Ovary (tissue), 9 donors: Measurements from ENCODE around the gene PTN. TPM values are rescaled to one million over a fixed set of nuclear protein-coding genes. Genes with fewer than 3 reads are reported as not detected.

Experiments used
- DNase-seq, 5 donors: peaks; one replicate each; pipeline ENCODE4 v3.0.0-alpha.2; 2019 to 2020
- H3K27ac ChIP-seq, 2 donors: fragments of 200-600 bp; one replicate each; pipeline versions ENCODE4 v1.5.1 to v1.8.0; 2019 to 2022
- H3K27me3 ChIP-seq: fragments of 200-600 bp; one replicate; pipeline ENCODE4 v1.8.0; 2022
- H3K36me3 ChIP-seq: fragments of 200-600 bp; sonication (generic); one replicate; pipeline ENCODE4 v1.5.1; 2019
- H3K4me1 ChIP-seq: one replicate; pipeline ENCODE4 v1.8.1; 2013; ENCODE audit warnings: mild to moderate bottlenecking, moderate library complexity; ENCODE audit not compliant: insufficient read depth
- H3K4me3 ChIP-seq: fragments of 200-600 bp; sonication (generic); one replicate; pipeline ENCODE4 v1.5.1; 2017
- H3K9me3 ChIP-seq, 2 donors: fragments of 200-600 bp in 1 of 2; sonication (generic) in 1 of 2; one replicate each; pipeline versions ENCODE4 v1.5.1 to v1.8.1; 2013 to 2019; ENCODE audit warnings: mild to moderate bottlenecking in 1 of 2, moderate library complexity in 1 of 2
- EP300 ChIP-seq: sonication (generic); formaldehyde crosslinking; IDR thresholded peaks from one replicate; pipeline ENCODE4 v1.6.1; 2017; ENCODE audit warnings: antibody characterized with exemption
- POLR2A ChIP-seq: fragments of 450-650 bp; IDR thresholded peaks from one replicate; pipeline ENCODE4 v1.6.1; 2017; ENCODE audit warnings: antibody characterized with exemption, mild to moderate bottlenecking, moderate library complexity
- WGBS, 3 donors: extraction: QIAGEN DNeasy Blood & Tissue Kit in 1 of 3; methylation state at CpG; one replicate each; pipeline versions ENCODE4 v1.1.5 to v1.1.7; 2013 to 2017; 5-methylcytosine and 5-hydroxymethylcytosine counted together
- intact Hi-C, 4 donors: fragments of 100-400 bp; cut with DNase I; formaldehyde crosslinking; loops; one replicate each; pipeline versions ENCODE4 v1.11.0 to v1.15.1; 2022 to 2023
- polyA plus RNA-seq, 2 donors: library from polyadenylated mRNA; stranded (reverse); fragments of 200-250 nt in 1 of 2; fragments of 350-450 nt in 1 of 2; fragmentation: Illumina TruSeq in 1 of 2; extraction: RNeasy Lipid Tissue Mini Kit (QIAGEN cat#74804) in 1 of 2; gene quantifications; one replicate each; pipeline ENCODE4 v1.2.3, GENCODE V29; 2013 to 2014
- total RNA-seq, 7 donors: library from RNA; depleted of rRNA in 2 of 7; stranded (reverse); fragments of >200 nt in 2 of 7; fragmentation: NEBNext Ultra II Directional in 3 of 7; extraction: Animal tissue kit (Norgen Biotek cat#: 25700) in 3 of 7; gene quantifications; one replicate each; pipeline versions ENCODE4 v1.1.0 to v1.2.4, GENCODE V29; 2016 to 2023
- TF ChIP-seq, protein P1 (sequence below), 3 donors: fragments of 450-650 bp in 2 of 3; fragments of 200-600 bp in 1 of 3; IDR thresholded peaks; one replicate each; pipeline versions ENCODE4 v1.5.1 to v1.8.0; 2016 to 2022; ENCODE audit warnings: antibody characterized with exemption in 3 of 3, mild to moderate bottlenecking in 1 of 3
- donor health status: DM: no; HTN: no; CAD: no; lungs with moderate emphysema.
- donor health status: DM: no; HTN: no; CAD: no.
- donor health status: Bipolar disorder and iron deficiency.
- donor health status: DM: yes; HTN: yes; CAD: no.
- donor health status: DM: no; HTN: no; CAD: no.
- donor health status: DM: yes; HTN: yes; CAD: no.

The PTN gene
- total and polyA plus RNA-seq, 9 donors, result 2.1 to 20.0 (median 4.3) TPM

DNA sequence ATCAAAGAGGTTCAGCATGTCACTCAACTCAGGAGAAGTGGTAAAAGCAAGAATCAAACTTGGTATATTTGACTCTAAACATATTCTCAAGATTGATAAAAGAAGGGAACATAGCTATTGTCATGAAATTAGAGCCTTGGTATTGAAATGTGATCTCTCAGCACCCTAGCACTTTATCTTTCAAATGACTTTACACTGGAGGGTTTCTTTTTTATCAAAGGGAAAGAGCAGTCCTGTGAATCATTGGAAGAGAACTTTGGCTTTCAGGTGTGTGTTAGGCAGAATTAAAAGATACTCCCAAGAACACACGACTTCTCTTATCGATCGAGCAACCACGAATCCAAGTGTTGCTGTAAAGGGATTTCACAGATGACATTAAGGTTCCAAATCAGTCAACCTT is 54.4 kb downstream of the PTN start:
- no peak for TF ChIP-seq POLR2A
- TF ChIP-seq EP300, result no peak
- TF ChIP-seq, protein P1, sequence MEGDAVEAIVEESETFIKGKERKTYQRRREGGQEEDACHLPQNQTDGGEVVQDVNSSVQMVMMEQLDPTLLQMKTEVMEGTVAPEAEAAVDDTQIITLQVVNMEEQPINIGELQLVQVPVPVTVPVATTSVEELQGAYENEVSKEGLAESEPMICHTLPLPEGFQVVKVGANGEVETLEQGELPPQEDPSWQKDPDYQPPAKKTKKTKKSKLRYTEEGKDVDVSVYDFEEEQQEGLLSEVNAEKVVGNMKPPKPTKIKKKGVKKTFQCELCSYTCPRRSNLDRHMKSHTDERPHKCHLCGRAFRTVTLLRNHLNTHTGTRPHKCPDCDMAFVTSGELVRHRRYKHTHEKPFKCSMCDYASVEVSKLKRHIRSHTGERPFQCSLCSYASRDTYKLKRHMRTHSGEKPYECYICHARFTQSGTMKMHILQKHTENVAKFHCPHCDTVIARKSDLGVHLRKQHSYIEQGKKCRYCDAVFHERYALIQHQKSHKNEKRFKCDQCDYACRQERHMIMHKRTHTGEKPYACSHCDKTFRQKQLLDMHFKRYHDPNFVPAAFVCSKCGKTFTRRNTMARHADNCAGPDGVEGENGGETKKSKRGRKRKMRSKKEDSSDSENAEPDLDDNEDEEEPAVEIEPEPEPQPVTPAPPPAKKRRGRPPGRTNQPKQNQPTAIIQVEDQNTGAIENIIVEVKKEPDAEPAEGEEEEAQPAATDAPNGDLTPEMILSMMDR (IDR thresholded peaks at IDR 0.05), result no peak

DNA sequence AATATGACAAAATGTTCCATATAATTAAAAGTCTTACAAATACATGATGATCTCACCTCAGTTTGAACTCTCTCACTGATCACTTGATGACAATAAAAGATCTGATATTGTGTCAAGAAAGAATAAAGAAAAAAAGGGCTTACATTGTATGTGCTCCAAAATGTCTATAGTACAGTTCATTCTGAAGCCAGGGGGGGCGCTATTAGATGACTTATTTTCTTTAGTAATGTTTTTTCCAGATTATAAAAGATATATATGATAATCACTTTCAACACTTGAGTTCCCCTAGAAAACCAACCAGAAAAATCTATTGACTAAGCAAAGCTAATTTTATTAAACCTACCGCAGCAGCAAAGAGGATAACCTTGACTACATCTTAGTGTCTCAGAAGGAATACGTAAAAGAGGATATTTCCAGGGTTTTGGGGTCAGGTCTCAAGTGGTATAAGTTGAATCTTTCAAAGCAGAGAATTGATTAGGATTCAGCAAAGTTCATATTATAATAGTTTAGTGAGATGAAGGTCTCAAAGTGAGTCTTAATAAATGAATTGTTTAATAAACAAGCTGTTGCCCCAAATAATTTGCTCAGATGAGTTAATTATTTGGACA is 55.8 kb downstream of the PTN start:
- no peak for TF ChIP-seq EP300
- TF ChIP-seq, protein P1 (IDR thresholded peaks at IDR 0.05), result no peak
- no peak for TF ChIP-seq POLR2A
- H3K4me1 ChIP-seq, result no peaks in the 10 kb centered on the region
- H3K27ac ChIP-seq, result no peak overlapping the region
- H3K27me3 ChIP-seq, result no peaks in the 10 kb centered on the region
- WGBS, 3 donors, result 85 to 88% (median 85%) methylated on average over 3 of the region's 3 CpGs
- DNase-seq, result no peak
- no peaks in the 10 kb centered on the region for H3K9me3 ChIP-seq
- no peaks in the 10 kb centered on the region for H3K36me3 ChIP-seq
- intact Hi-C loops, result no loop called here
- no peak overlapping the region for H3K4me3 ChIP-seq

More for the DNA sequence above, 54.4 kb downstream of the PTN start:
- Histone ChIP-seq H3K9me3 (no peaks in the 10 kb centered on the region), H3K4me3 (no peak overlapping the region), H3K36me3 (no peaks in the 10 kb centered on the region), H3K4me1 (no peaks in the 10 kb centered on the region), H3K27ac (no peak overlapping the region), H3K27me3 (no peaks in the 10 kb centered on the region)
- intact Hi-C loops, result no loop called here
- 73 to 77% (median 73%) methylated on average over 4 of the region's 4 CpGs for WGBS, 3 donors
- no peak for DNase-seq

DNA sequence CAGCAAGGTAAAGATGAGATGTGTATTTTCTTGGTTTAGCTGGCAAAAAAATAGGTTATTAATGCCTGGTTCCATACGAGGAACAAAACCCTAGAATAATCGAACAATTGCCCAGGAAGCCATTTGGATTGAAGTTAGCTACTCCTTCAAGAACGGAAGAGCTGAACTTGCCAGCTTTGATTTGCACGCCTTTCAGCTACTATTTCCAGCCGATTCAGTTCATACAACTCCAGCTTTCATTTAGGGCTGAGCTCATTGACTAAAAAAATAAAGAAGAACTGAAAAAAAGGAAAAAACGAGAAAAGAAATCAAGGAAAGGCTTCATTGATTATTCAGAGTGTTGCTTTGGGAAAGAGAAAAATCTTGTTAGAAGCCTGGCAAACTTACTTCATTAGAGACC is 60.4 kb downstream of the PTN start:
- intact Hi-C loops, result no loop called here
- Histone ChIP-seq H3K36me3 (no peaks in the 10 kb centered on the region), H3K27me3 (no peaks in the 10 kb centered on the region), H3K4me3 (no peak overlapping the region), H3K27ac (no peak overlapping the region), H3K4me1 (no peaks in the 10 kb centered on the region), H3K9me3 (no peaks in the 10 kb centered on the region)
- 79 to 86% (median 86%) methylated on average over 6 of the region's 6 CpGs for WGBS, 3 donors
- TF ChIP-seq, protein P1 (IDR thresholded peaks at IDR 0.05), result no peak
- TF ChIP-seq POLR2A, result no peak
- no peak for TF ChIP-seq EP300
- no peak for DNase-seq

DNA sequence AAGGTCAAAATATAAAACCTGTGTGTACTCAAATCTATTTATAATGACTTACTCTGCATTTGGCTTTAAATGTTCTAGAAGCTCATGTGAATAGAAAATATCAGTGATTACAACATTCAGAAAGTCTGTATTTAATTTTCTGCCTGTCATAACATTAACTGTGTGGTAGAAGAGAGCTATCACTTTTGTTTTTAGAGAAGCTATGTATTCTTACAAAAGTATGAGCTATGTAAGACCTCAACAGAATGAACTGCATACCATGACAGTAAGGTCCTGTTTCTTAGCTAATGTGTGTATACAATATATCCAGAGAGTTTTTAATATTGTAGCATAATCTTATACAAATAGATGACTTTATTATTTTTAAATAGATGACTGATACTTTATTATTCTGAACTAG is 61.5 kb downstream of the PTN start:
- no peak for DNase-seq
- Histone ChIP-seq H3K4me1 (no peaks in the 10 kb centered on the region), H3K9me3 (no peaks in the 10 kb centered on the region), H3K27ac (no peak overlapping the region), H3K36me3 (no peaks in the 10 kb centered on the region), H3K27me3 (no peaks in the 10 kb centered on the region), H3K4me3 (no peak overlapping the region)
- TF ChIP-seq EP300 (no peak), POLR2A (no peak)
- TF ChIP-seq, protein P1 (IDR thresholded peaks at IDR 0.05), result no peak
- intact Hi-C loops, result no loop called here
